NCI-H146 treated with DMSO at 0.1 percent for 48 hours (cell line): ENCODE results near the gene PTH1R.
"Not testable (repeated sequence)": the region's sequence is repeated elsewhere in the genome, so short reads cannot be mapped to it uniquely, and the experiment has no call there.

Source experiments
- DNase-seq: peaks from one replicate; lab custom pipeline; 2025; ENCODE audit not compliant: unreplicated experiment; lab: John Stamatoyannopoulos, UW

PTH1R gene

DNA sequence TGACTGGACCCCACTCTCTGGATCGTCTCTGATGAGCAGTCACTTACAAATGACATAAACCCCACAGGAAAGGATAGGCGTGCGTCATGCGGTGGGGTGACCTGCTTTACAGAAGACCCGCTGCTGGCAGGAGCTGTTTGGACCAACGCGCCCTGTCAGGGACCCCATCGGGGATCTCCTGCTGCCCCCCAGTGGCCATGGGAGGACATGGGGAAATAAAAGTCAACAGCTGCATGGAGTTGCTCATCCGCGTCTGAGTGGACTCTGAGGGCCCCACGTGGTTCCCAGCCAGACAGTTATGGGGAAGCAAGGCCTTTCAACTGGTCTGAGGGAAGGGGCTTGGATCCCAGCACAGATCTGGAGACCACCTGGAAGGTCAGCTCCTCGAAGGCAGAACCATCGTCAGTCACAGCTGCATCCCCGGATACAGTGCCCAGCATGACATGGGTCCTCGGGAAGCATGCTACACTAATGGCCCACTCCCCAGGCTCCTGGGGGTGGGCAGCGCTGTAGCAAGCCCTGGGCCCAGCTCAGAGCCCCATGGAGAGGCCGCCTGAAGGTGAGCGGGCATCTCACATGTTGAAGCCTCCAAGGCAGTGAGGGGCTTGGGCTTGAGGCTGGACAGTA is 32.1 kb downstream of the PTH1R start:
- peak; percentile 12 for DNase-seq

- no peak for DNase-seq
Observed at GRCh38 chr3:46910166-46910760, 32.7 kb downstream of the PTH1R start.

DNA sequence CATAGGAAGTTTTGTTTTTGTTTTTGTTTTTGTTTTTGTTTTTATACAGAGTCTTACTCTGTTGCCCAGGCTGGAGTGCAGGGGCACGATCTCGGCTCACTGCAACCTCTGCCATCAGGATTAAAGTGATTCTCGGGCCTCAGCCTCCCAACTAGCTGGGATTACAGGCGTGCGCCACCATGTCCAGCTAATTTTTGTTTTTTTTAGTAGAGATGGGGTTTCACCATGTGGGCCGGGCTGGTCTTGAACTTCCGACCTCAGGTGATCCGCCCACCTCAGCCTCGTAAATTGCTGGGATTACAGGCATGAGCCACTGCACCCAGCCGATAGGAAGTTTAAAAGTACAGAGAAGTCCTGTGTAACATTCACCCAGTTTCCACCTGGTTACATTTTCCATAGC is 33.4 kb downstream of the PTH1R start:
- DNase-seq, result not testable (repeated sequence)

GRCh38 chr3:46912986-46913385 is 35.5 kb downstream of the PTH1R start:
- no peak for DNase-seq

GRCh38 chr3:46913644-46914043 is 36.1 kb downstream of the PTH1R start:
- no peak for DNase-seq

- no peak for DNase-seq
Observed at GRCh38 chr3:46914849-46915248, 37.3 kb downstream of the PTH1R start.

DNA sequence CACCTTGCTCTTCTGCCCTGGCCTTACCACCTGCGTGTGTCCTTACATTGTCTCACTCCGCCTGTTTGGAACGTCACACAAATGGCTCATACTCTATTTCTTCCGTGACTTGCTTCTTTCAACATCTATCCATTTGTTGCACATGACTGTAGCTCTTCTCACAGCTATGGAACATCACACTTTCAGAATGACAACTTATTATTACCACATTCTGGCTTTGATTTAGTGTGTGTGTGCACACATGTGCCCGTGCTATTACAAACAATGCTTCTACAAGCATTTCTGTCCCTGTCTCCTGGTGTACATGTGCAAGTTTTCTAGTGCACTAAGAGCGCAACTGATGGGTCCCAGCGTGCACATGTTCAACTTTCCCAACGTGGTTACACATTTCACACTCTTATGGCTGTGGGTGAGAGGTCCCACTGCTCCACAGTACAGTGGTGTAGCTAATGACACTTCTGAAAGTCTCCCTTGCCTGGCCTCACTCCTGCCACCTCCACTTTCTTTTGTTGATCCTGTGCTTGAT is 37.8 kb downstream of the PTH1R start:
- DNase-seq, result no peak

DNA sequence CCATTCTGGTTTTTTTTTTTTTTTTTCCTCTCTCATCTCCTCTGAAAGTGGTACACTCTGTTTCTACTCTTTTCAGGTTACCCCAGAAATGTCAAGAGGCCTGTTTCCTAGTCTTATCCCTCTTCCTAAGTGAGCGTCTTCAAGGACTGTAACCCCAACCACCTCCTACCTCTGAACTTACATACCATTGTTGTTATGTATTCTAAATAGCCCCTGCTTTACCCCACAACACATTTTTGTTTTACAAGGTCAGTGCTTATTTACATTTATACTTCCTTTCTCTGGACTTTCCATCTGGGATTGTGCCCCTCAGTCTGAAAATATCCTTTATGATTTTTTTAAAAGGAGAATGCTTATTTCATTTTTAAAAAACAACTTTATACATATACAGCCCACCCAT is 38.8 kb downstream of the PTH1R start:
- DNase-seq, result no peak

- no peak for DNase-seq
Observed at GRCh38 chr3:46916799-46917198, 39.3 kb downstream of the PTH1R start.

- no peak for DNase-seq
Observed at GRCh38 chr3:46917257-46917656, 39.7 kb downstream of the PTH1R start.

- no peak for DNase-seq
Observed at GRCh38 chr3:46918202-46918601, 40.7 kb downstream of the PTH1R start.

DNA sequence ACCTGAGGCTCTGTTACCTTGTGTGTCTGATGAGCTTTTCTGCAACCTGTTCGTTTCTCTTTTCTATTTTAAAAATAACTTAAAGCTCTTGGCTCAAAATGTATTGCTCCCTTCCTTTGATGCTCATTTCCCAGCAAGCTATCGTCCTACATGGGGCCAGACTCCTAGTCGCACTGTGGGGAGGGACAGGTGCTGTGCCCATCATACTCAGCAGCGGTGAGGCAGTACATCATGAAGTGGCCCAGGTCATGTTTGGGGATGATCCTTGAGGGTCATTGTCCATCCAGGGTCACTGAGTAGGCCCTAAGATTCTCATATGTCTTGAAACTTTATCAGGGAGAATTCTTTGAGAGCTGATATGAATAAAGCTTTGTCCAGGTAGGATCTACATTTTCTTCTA is 41.1 kb downstream of the PTH1R start:
- DNase-seq, result no peak

- no peak for DNase-seq
Observed at GRCh38 chr3:46921041-46921440, 43.5 kb downstream of the PTH1R start.

- no peak for DNase-seq
Observed at GRCh38 chr3:46921871-46922271, 44.4 kb downstream of the PTH1R start.

DNA sequence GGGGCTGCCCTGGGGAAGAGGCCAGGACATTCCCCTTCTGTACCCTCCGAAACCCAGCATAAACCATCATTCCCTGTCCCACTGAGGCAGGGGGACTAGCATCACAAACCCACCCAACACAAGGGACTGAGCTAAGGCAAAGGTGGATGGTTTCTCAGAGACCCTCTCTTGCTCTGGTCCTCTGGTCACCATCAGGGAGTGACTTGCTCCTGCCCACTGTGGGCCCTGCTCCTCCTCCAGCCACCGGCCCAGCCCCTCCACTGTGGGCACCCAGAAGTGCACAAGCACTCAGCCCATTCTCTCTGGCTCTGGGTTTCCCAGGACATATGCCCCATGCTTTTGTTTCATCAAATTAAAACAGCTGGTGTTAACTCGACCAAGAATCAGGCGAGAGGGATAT is 44.9 kb downstream of the PTH1R start:
- no peak for DNase-seq

DNA sequence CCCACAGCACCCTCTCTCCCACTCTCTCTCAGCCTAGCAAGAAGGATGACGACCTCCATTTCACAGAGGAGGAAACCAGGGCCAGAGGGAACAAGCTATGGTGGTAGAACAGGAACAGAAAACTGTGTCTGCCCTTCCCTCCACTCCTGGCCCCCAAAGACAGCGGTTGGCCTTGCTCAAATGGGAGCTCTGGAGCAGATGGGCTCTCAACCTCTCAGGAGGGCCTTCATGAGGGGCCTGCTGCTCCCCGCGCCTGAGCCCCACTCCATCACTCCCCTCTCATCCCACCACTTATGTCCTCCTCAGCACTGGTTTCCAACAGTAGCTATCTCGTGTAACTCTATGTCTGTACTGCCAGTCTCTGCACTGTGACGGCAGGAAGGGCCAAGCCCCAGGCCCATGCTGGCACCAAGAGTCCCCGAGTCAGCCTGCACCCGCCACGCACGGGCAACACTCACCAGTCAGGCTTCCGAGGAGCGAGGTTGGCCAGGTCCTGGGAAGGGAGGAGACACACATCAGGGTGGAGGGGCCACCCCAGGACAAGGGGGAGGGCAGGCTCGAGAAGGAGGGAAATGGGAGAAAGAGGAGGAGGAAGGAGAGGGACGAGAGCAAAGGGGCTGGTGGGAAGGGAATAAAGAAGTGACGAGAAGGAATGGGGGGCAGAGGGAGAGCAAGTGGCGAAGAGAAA is 45.5 kb downstream of the PTH1R start:
- DNase-seq, result no peak

DNA sequence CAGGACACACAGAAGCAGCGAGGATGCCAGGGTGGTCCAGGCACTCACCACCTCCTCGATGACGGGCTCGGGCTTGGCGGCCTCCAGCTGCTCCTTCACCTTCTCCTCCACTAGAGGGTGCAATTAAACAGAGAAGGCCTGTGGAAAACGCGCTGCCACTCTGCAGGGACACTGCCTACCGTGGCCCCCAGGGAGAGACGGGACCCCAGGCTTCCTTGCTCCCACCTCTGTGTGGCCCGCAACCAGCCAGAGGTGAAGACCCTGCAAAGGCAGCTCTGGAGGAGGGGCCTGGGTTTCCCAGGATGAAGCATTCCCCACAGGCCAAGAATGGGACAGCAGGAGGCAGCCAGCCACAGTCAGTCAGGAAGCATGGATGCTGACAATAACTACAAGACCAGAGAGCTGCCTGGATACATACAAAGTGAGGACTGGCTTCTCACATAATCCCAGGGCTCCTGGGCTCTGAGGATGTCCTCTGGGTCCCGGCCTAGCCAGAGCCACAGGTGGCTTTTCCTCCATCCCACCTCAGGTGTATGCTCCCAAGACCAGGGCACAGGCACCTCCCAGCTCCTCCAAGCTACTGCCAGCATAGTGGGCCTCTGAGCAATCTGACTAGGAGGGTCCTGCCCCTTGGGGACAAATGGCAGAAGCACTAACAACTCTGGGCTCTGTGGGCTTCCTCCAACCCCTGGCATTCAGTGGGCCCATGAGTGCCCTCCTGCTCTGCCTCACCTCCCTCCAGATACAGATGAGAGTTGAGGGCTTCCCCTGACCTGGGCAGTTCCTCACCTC is 46.2 kb downstream of the PTH1R start:
- no peak for DNase-seq

DNA sequence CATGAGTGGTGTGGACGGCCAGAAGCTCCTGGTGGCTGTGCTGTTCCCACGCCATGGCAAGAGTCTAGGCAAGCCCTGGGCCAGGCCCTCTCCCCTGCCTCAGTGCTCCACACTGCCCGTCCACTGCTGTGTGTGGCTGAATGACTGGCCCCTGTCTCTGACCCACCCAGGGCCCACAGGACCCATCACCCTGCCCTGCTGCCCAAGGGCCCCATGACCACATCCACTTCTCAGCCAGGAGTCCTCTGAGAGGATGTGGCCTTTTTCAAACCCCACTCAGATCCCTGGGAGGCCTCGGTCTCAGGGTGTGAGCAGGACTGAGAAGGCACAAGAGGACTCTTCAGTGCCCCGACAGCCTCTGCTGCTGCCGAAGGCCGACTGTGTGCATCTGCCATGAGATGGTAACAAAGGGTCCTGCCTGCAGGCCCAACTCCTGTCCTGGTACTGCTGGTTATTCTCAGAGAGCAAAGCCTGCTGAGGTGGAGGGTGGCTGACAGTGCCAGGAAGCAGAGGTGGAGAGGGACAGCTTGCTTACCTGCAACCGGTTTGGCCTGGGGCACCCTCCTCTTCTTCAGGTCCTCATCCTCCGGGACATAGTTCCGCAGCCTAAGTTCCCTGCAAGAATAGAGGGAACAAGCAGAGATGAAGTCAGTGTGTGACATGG is 47.5 kb downstream of the PTH1R start:
- no peak for DNase-seq

DNA sequence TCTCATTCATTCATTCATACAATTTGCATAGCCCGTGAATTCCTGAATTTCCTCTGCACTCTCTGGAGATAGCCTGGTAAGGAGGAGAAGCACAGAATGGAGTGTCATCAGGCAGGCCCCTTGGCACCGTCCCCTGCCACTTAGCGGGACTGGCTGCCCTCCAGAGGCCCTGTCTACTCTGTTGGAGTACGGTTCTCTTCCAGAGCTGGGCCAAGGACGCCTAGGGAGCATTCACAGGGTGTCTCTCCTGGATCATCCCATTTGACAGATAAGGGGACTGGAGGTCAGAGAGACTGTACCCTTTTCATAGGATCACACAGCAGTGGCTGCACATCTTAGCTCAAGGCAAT is 48.0 kb downstream of the PTH1R start:
- no peak for DNase-seq

DNA sequence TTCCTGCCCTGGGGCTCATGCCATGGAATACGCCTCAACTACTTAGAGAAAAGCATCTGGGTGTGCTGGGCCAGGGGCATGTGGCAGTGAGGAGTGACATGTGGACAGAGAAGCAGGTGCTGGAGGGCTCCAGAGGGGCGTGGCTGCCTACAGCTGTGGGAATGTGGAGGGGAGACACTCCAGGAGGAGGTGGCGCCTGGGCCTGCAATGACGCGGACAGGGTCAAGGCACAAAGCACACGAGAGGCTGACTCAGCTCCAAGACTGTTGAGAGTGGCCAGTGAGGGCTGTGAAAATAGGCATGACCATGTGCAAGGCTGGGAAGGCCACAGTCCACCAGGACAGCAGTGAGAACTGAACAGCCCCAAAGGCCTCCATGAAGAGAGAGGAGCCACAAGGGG is 48.5 kb downstream of the PTH1R start:
- DNase-seq, result no peak

DNA sequence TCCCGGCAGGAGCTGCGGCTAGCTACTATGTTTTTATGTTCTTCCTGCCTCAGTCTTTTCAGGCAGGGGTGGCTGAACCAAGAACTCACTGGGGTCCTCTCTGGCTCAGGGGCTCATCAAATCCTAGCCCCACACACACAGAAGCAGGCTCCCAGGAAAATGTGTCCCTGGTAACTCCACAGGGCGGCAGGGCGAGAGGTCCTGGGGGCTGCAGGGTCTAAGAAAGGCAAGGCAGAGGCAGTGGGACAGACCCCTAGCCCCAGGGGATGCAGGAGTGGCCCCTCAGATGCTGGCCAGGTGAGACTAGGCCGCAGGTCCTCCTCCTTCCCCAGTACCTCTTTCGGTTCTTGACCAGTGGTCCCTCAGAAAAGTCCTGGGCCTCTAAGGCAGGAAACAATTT is 48.9 kb downstream of the PTH1R start:
- DNase-seq, result no peak
